Sigmoid colon (tissue), 3 donors: ENCODE results near the gene ATP9A.

Experiments
- POLR2A ChIP-seq, 2 donors: fragments of 450-650 bp; IDR thresholded peaks; one replicate each; pipeline ENCODE4 v1.6.1; 2016; ENCODE audit warnings: antibody characterized with exemption in 2 of 2, mild to moderate bottlenecking in 2 of 2, moderate library complexity in 2 of 2
- TF ChIP-seq, protein P1 (sequence below), 4 experiments: fragments of 450-650 bp in 3 of 4; fragments of 200-600 bp in 1 of 4; IDR thresholded peaks; one replicate each; pipeline ENCODE4 v1.5.1; 2016 to 2019; ENCODE audit warnings: antibody characterized with exemption in 4 of 4, mild to moderate bottlenecking in 3 of 4, moderate library complexity in 2 of 4

GRCh38 chr20:51749674-51750036 lies 18.5 kb downstream of the ATP9A start:
- TF ChIP-seq, protein P1, sequence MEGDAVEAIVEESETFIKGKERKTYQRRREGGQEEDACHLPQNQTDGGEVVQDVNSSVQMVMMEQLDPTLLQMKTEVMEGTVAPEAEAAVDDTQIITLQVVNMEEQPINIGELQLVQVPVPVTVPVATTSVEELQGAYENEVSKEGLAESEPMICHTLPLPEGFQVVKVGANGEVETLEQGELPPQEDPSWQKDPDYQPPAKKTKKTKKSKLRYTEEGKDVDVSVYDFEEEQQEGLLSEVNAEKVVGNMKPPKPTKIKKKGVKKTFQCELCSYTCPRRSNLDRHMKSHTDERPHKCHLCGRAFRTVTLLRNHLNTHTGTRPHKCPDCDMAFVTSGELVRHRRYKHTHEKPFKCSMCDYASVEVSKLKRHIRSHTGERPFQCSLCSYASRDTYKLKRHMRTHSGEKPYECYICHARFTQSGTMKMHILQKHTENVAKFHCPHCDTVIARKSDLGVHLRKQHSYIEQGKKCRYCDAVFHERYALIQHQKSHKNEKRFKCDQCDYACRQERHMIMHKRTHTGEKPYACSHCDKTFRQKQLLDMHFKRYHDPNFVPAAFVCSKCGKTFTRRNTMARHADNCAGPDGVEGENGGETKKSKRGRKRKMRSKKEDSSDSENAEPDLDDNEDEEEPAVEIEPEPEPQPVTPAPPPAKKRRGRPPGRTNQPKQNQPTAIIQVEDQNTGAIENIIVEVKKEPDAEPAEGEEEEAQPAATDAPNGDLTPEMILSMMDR (IDR thresholded peaks at IDR 0.05): no peak
- TF ChIP-seq POLR2A (IDR thresholded peaks at IDR 0.05): no peak
